Endothelial cell of umbilical vein (primary cell): ENCODE data around the gene ZCWPW1. TPM values are rescaled to one million over a fixed set of nuclear protein-coding genes. Genes with fewer than 3 reads are reported as not detected.

Source experiments
- BruUV-seq: library from RNA; stranded (reverse); fragments of 400-500 nt; replicated peaks from 2 replicates; lab custom pipeline; 2021; lab: Mats Ljungman, UMichigan
- CTCF ChIA-PET: fragments of 300-600, 350-600 bp; sonication (Branson Sonifier 250); formaldehyde crosslinking; loops from one replicate; lab custom pipeline; 2021; ENCODE audit warnings: antibody characterized with exemption, inconsistent platforms; lab: Charles Lee
- POLR2A ChIA-PET: fragments of 300-600, 350-600 bp; sonication (Branson Sonifier 250); formaldehyde crosslinking; loops from one replicate; lab custom pipeline; 2021; ENCODE audit warnings: antibody characterized with exemption, inconsistent platforms; lab: Charles Lee
- DNase-seq: peaks from one replicate; pipeline ENCODE4 v3.0.0-alpha.2; 2011; ENCODE audit warnings: low read depth, low spot score
- FAIRE-seq: peaks from 2 replicates; lab custom pipeline; 2011; peaks lifted over from hg19 to GRCh38; lab: Jason Lieb, UNC
- H2AFZ ChIP-seq: 2 replicates; pipeline ENCODE4 v1.6.0; 2012; ENCODE audit warnings: low read depth, low read length, control low read depth, inconsistent platforms
- H3K27ac ChIP-seq: 2 replicates; pipeline ENCODE4 v1.5.1; 2011; ENCODE audit warnings: low read depth, mild to moderate bottlenecking, control low read depth, low read length, moderate library complexity; ENCODE audit not compliant: insufficient read depth
- H3K27me3 ChIP-seq, 2 experiments: 2 replicates each; pipeline versions ENCODE4 v1.6.0 to v1.6.1; 2011; ENCODE audit warnings: low read length in 2 of 2, mixed read lengths in 1 of 2; ENCODE audit not compliant: control insufficient read depth in 2 of 2, insufficient read depth in 2 of 2
- H3K36me3 ChIP-seq, 2 experiments: 2 replicates in 1 of 2; 3 replicates in 1 of 2; pipeline ENCODE4 v1.5.1; 2011; ENCODE audit warnings: low read length in 2 of 2, mild to moderate bottlenecking in 1 of 2, moderate library complexity in 1 of 2; ENCODE audit not compliant: control insufficient read depth in 2 of 2, insufficient read depth in 2 of 2; ENCODE audit errors: extremely low read depth in 1 of 2
- H3K4me1 ChIP-seq: 3 replicates; pipeline ENCODE4 v1.5.1; 2011; ENCODE audit warnings: mild to moderate bottlenecking, low read length; ENCODE audit not compliant: control insufficient read depth, insufficient read depth; ENCODE audit errors: extremely low read depth
- H3K4me2 ChIP-seq: 2 replicates; pipeline ENCODE4 v1.6.1; 2011; ENCODE audit warnings: low read length, control low read depth, mixed read lengths; ENCODE audit not compliant: insufficient read depth
- H3K4me3 ChIP-seq, 3 experiments: fragments of 200-600 bp in 1 of 3; sonication (generic), shearing (Covaris generic) in 1 of 3; replicated peaks in 1 of 3; 2 replicates each; pipeline ENCODE4 v1.5.1; 2011 to 2016; ENCODE audit warnings: control low read depth in 3 of 3, low read length in 3 of 3, mild to moderate bottlenecking in 2 of 3, inconsistent platforms in 1 of 3, low read depth in 1 of 3, moderate library complexity in 1 of 3; ENCODE audit not compliant: insufficient read depth in 1 of 3
- H3K79me2 ChIP-seq: 2 replicates; pipeline ENCODE4 v1.6.0; 2012; ENCODE audit warnings: low read length, inconsistent platforms; ENCODE audit not compliant: control insufficient read depth, insufficient read depth
- H3K9ac ChIP-seq: replicated peaks from 2 replicates; pipeline ENCODE3; 2011; ENCODE audit warnings: low read length, control low read depth; ENCODE audit not compliant: insufficient read depth; ENCODE audit errors: extremely low read depth
- H3K9me1 ChIP-seq: replicated peaks from 3 replicates; pipeline ENCODE4 v1.6.0; 2011; ENCODE audit warnings: mild to moderate bottlenecking, low read length; ENCODE audit not compliant: control insufficient read depth, insufficient read depth; ENCODE audit errors: extremely low read depth
- H3K9me3 ChIP-seq: replicated peaks from 2 replicates; pipeline ENCODE4 v1.5.1; 2012; ENCODE audit warnings: low read length, inconsistent platforms; ENCODE audit not compliant: control insufficient read depth, insufficient read depth
- H4K20me1 ChIP-seq: replicated peaks from 2 replicates; pipeline ENCODE3; 2011; ENCODE audit warnings: mild to moderate bottlenecking, low read length; ENCODE audit not compliant: control insufficient read depth, insufficient read depth; ENCODE audit errors: extremely low read depth
- CTCF ChIP-seq, 2 donors: IDR thresholded peaks; 1 replicate in 1 of 2; 2 replicates in 1 of 2; pipeline ENCODE4 v1.5.1; 2011; ENCODE audit warnings: low read length in 2 of 2, mild to moderate bottlenecking in 2 of 2, moderate library complexity in 2 of 2, control low read depth in 1 of 2, inconsistent platforms in 1 of 2, low read depth in 1 of 2; ENCODE audit not compliant: insufficient read depth in 1 of 2; ENCODE audit errors: extremely low read depth in 1 of 2
- EZH2 ChIP-seq: IDR thresholded peaks from 2 replicates; pipeline ENCODE4 v1.6.1; 2012; ENCODE audit warnings: borderline replicate concordance, low read depth, mild to moderate bottlenecking, moderate library complexity, low read length, inconsistent platforms; ENCODE audit not compliant: severe bottlenecking
- FOS ChIP-seq: IDR thresholded peaks from 2 replicates; pipeline ENCODE4 v1.6.1; 2011; ENCODE audit warnings: mild to moderate bottlenecking, low read length, moderate library complexity, borderline replicate concordance; ENCODE audit not compliant: insufficient read depth
- MAX ChIP-seq: IDR thresholded peaks from 2 replicates; pipeline ENCODE4 v1.6.1; 2011; ENCODE audit not compliant: insufficient read depth, insufficient read length
- MYC ChIP-seq: IDR thresholded peaks from one replicate; pipeline ENCODE4 v1.6.1; 2011; ENCODE audit warnings: mild to moderate bottlenecking, low read depth, low read length
- POLR2A ChIP-seq: IDR thresholded peaks from 2 replicates; pipeline ENCODE4 v1.6.1; 2012; ENCODE audit warnings: low read depth, mild to moderate bottlenecking, control low read depth, low read length
- POLR2AphosphoS5 ChIP-seq: IDR thresholded peaks from 2 replicates; pipeline ENCODE4 v1.6.1; 2012; ENCODE audit warnings: low read depth, mild to moderate bottlenecking, control low read depth, low read length, moderate library complexity; ENCODE audit not compliant: insufficient read depth
- dilution Hi-C: fragments of 300-500 bp; cut with MboI; formaldehyde crosslinking; loops from one replicate; pipeline ENCODE4 v1.15.0; 2019; ENCODE audit warnings: low sequenced_read_pairs; ENCODE audit not compliant: extremely low pct_ligation_motif_present
- intact Hi-C: fragments of 100-400 bp; cut with micrococcal nuclease; formaldehyde crosslinking; loops from one replicate; pipeline ENCODE4 v1.10.0; 2022
- polyA plus RNA-seq, 4 experiments: library from polyadenylated mRNA; depleted of rRNA in 3 of 4; stranded (reverse) in 3 of 4; unstranded in 1 of 4; fragments of >200 nt; gene quantifications; 2 replicates each; pipeline versions ENCODE4 v1.2.1 to v1.2.3, GENCODE V29; 2011 to 2012; ENCODE audit warnings: missing spikeins in 1 of 4
- total RNA-seq: library from RNA; stranded (reverse); gene quantifications from 2 replicates; pipeline ENCODE4 v1.2.3, GENCODE V29; 2021

The ZCWPW1 gene
- total and polyA plus RNA-seq, 2 donors (not counting 3 experiments of a cell fraction or from before 2014, with no cell fraction given): 0.31 to 0.32 TPM

- Histone ChIP-seq H3K9me3 (no peaks in the 10 kb centered on the region), H3K36me3 (no peaks in the 10 kb centered on the region), H3K79me2 (no peaks in the 10 kb centered on the region), H3K4me3 (no peak overlapping the region), H3K9me1 (no peaks in the 10 kb centered on the region), H3K4me1 (no peaks in the 10 kb centered on the region), H2AFZ (no peak overlapping the region), H3K9ac (no peak overlapping the region), H3K4me2 (no peak overlapping the region), H4K20me1 (no peaks in the 10 kb centered on the region), H3K27me3 (peaks cover 10 to 12% of the 10 kb centered on the region in 2 experiments), H3K27ac (no peak overlapping the region)
- CTCF ChIA-PET: interaction anchor here (1.8 kb wide), 1 partner anchor 8 kb away, joined by 22 read pairs; no protein-coding TSS in a partner anchor
- intact Hi-C loops (no loop called here), dilution Hi-C loops (no loop called here)
- no peak for FAIRE-seq
- no TSS peak for BruUV-seq
- no peak for TF ChIP-seq POLR2A
- no peak for TF ChIP-seq EZH2
- no peak for TF ChIP-seq CTCF (IDR thresholded peaks at IDR 0.05; ENCODE audit: extremely low read depth in 1 of 2, insufficient read depth in 1 of 2, low read depth in 1 of 2, low read length in 2 of 2)
- TF ChIP-seq MYC: no peak
- TF ChIP-seq POLR2AphosphoS5: no peak
- TF ChIP-seq MAX: no peak
- TF ChIP-seq FOS: no peak
- no peak for DNase-seq
- POLR2A ChIA-PET: interaction anchor here (1.2 kb wide), 1 partner anchor 13 kb away, joined by 3 read pairs; the partner anchor contains the start of gene ZCWPW1
Measured at GRCh38 chr7:100415448-100415847, 13.1 kb downstream of the ZCWPW1 start.
